ENCODE data around the gene CGN. TPM values are rescaled to one million over a fixed set of nuclear protein-coding genes. Genes with fewer than 3 reads are reported as not detected.
A peak's percentile ranks its signal among the peaks of the same experiment; 100 is the strongest.

Gene CGN
- total RNA-seq, 1 donor from 2014 or later: 6.7 TPM

GRCh38 chr1:151537112-151537511, 25.9 kb downstream of the CGN start:
- Mint-ChIP-seq H3K4me1 (peaks cover 34% of the 10 kb centered on the region), H3K9me3 (no peaks in the 10 kb centered on the region), H3K27me3 (ENCODE audit: low read depth) (peaks cover 12% of the 10 kb centered on the region), H3K36me3 (ENCODE audit: low read depth) (no peaks in the 10 kb centered on the region), H3K4me3 (no peak overlapping the region), H3K27ac (ENCODE audit: unreplicated experiment) (no peak overlapping the region)
- no peak for TF ChIP-seq CTCF (conservative IDR thresholded peaks at IDR 0.05)
- DNase-seq (ENCODE audit: low read depth, low spot score): no peak

GRCh38 chr1:151539321-151540020, 28.3 kb downstream of the CGN start:
- Mint-ChIP-seq H3K9me3 (no peaks in the 10 kb centered on the region), H3K4me1 (peaks cover 32% of the 10 kb centered on the region), H3K4me3 (peak overlapping the region; percentile 98), H3K27me3 (ENCODE audit: low read depth) (peaks cover 12% of the 10 kb centered on the region), H3K36me3 (ENCODE audit: low read depth) (no peaks in the 10 kb centered on the region), H3K27ac (ENCODE audit: unreplicated experiment) (no peak overlapping the region)
- TF ChIP-seq CTCF (conservative IDR thresholded peaks at IDR 0.05): no peak
- DNase-seq (ENCODE audit: low read depth, low spot score): no peak

- peak within 1 kb of the TSS; percentile 98 for H3K4me3 Mint-ChIP-seq
- H3K9me3 Mint-ChIP-seq: no peaks in the 10 kb centered on the region
- peaks cover 27% of the 10 kb centered on the region for H3K4me1 Mint-ChIP-seq
- H3K36me3 Mint-ChIP-seq (ENCODE audit: low read depth): no peaks in the 10 kb centered on the region
- DNase-seq (ENCODE audit: low read depth, low spot score): peak; percentile 89
- peak within 1 kb of the TSS; percentile 94 for H3K27ac Mint-ChIP-seq (ENCODE audit: unreplicated experiment)
- TF ChIP-seq CTCF (conservative IDR thresholded peaks at IDR 0.05): no peak
- H3K27me3 Mint-ChIP-seq (ENCODE audit: low read depth): peaks cover 12% of the 10 kb centered on the region
Measured at GRCh38 chr1:151540021-151540981, 29.1 kb downstream of the CGN start, which contains the start of gene TUFT1. TSS of gene TUFT1 (plus strand) at chr1:151540309. CDS start at chr1:151540367, 58 bp downstream.

DNA sequence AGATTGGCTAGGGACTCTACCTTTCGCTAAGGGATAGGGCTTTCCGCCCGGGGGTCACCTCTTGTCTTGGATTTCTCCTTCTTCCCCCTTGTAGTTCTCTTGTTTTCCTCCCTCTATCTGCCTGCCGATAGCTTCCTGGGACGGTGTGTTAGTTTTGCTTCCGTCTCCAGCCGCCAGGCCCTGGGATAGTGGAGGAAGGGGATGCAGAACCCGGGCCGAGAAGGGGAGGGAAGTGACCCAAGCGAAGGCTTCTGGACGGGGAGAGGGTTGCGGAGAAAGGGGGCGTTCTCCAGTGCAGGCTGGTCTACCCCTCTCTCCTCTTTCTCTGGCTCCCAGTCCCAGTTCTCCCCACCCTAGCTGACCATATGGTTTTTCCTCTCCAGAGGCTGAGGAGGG, 29.8 kb downstream of the CGN start:
- Mint-ChIP-seq H3K27ac (ENCODE audit: unreplicated experiment) (no peak overlapping the region), H3K4me1 (peaks cover 27% of the 10 kb centered on the region)

More for the DNA sequence above, 29.8 kb downstream of the CGN start:
- no peak for TF ChIP-seq CTCF (conservative IDR thresholded peaks at IDR 0.05)
- Mint-ChIP-seq H3K9me3 (no peaks in the 10 kb centered on the region), H3K27me3 (ENCODE audit: low read depth) (peaks cover 12% of the 10 kb centered on the region), H3K4me3 (peak overlapping the region; percentile 98), H3K36me3 (ENCODE audit: low read depth) (no peaks in the 10 kb centered on the region)
- DNase-seq (ENCODE audit: low read depth, low spot score): peak; percentile 5

All from neural crest cell (in vitro differentiated cells).